Astrocyte of the spinal cord (primary cell): Measurements from ENCODE around the gene PLEKHH1.
"Not testable (repeated sequence)": the region's sequence is repeated elsewhere in the genome, so short reads cannot be mapped to it uniquely, and the experiment has no call there.

Source experiments
- DNase-seq: peaks from one replicate; pipeline ENCODE4 v3.0.0; 2011; ENCODE audit warnings: low read depth, low spot score
- H3K4me3 ChIP-seq: 2 replicates; pipeline ENCODE4 v1.5.1; 2011; ENCODE audit warnings: low read depth, mild to moderate bottlenecking, low read length, moderate library complexity
- in situ Hi-C: cut with HindIII; loops from 2 replicates; pipeline ENCODE4 v1.10.0; 2017; ENCODE audit warnings: low sequenced_read_pairs
- TF ChIP-seq, protein P1 (sequence below): IDR thresholded peaks from 2 replicates; pipeline ENCODE4 v1.5.1; 2012; ENCODE audit warnings: low read depth, mild to moderate bottlenecking, low read length, inconsistent platforms

PLEKHH1 gene

DNA sequence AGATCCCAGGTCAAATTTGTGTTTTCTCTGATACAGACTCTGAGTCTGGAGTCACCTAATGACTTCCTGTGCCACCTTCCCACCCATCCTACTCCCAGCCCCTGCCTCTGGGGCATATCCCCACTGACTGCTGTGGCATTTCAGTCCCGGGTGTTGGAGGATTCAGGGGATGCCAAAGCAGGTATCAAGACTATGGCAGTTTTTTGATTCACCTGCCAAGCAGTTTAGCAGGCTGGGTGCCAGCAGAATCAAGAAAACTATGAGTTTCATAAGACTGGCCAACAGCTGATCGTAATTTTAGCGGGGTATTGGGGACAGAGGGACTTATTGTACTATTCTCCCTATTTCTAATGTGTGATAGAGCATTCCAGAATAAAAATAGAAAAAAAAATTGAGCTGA lies 4.6 kb downstream of the PLEKHH1 start:
- in situ Hi-C loops = no loop called here
- TF ChIP-seq, protein P1, sequence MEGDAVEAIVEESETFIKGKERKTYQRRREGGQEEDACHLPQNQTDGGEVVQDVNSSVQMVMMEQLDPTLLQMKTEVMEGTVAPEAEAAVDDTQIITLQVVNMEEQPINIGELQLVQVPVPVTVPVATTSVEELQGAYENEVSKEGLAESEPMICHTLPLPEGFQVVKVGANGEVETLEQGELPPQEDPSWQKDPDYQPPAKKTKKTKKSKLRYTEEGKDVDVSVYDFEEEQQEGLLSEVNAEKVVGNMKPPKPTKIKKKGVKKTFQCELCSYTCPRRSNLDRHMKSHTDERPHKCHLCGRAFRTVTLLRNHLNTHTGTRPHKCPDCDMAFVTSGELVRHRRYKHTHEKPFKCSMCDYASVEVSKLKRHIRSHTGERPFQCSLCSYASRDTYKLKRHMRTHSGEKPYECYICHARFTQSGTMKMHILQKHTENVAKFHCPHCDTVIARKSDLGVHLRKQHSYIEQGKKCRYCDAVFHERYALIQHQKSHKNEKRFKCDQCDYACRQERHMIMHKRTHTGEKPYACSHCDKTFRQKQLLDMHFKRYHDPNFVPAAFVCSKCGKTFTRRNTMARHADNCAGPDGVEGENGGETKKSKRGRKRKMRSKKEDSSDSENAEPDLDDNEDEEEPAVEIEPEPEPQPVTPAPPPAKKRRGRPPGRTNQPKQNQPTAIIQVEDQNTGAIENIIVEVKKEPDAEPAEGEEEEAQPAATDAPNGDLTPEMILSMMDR = no peak
- no peak for DNase-seq
- no peak overlapping the region for H3K4me3 ChIP-seq

DNA sequence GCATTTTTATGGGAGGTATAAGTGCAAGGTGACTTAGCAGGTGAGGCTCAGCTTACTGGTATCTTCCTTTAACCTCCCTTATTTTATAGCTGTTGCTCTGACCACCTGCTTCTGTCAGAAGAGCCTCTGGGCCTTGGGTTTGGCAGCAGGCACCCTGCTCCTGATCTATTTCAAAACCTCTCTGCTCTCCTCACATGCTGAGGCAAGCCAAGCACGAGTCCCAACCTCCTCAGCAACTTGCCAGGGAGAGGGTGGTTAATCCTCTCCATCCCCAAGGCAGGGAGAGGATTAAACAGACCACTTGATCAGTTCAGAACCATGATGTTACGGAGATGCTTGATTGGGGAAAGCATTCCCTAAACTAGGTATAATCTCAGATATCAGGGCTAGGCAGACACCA lies 5.4 kb downstream of the PLEKHH1 start:
- no peak overlapping the region for H3K4me3 ChIP-seq
- TF ChIP-seq, protein P1 = no peak
- no peak for DNase-seq
- in situ Hi-C loops = no loop called here

DNA sequence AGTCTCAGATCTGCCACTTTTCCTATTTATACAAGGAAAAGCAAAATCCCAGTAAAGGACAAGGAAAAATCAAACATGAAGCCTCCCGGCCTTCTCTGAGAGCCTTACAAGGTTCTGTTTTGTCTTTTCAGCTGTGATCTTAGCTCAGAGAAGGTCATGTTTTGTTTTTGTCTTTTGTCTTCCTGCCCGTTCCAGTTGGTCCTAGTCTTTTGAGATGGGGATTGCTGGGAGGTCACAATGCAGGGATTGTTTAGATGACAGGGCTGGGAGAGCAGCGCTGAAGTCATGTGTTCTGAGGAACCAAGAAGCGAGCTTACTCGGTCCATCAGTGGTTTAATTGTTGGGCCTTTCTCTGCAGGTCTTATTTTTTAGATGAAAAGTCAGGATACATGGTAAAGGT lies 6.0 kb downstream of the PLEKHH1 start:
- in situ Hi-C loops = no loop called here
- H3K4me3 ChIP-seq = no peak overlapping the region
- DNase-seq = no peak
- TF ChIP-seq, protein P1 = no peak

DNA sequence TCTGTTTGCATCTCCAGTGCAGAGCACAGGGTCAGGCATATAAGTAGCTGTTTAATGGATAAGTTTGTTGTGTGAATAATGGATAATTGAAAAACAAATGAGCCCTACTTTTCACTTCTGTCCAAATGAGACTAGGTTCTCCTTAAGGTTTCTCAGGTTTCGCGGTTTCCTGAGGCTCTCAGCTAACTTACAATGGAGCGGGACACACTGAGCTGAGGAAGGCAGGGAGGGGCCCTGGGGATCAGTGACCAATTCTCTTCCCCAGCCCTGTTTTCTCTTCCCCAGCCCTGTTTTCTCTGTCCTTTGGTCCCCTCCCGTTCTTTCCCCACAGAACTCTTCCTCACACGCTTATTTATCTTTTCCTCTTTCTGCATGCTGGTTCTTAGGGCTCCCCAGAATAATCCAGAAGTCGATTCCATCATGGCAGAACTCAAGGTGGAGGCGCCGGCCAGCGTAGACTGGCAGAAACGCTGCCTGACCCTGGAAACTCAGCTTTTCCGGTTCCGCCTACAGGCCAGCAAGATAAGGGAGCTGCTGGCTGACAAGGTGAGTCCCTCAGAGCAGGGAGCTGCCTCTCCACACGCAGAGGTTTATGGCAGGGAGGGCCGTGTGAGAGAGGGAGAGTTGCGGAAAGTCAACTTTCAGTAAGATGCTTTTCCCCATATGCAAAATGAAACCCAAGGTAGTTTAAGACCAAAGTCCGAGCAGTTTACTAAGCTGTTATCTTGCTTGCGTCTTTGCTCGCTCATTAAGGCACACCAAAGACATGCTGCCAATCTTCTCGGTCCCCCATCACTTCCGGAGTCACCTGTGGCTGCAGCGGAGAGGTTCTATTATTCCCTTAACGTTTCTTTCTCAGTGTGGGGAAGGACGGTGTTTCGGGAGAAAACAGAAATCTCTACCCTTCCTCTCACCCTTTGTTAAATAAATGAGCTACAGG lies 8.6 kb downstream of the PLEKHH1 start:
- DNase-seq = no peak
- H3K4me3 ChIP-seq = no peak overlapping the region
- TF ChIP-seq, protein P1 = no peak
- in situ Hi-C loops = no loop called here

DNA sequence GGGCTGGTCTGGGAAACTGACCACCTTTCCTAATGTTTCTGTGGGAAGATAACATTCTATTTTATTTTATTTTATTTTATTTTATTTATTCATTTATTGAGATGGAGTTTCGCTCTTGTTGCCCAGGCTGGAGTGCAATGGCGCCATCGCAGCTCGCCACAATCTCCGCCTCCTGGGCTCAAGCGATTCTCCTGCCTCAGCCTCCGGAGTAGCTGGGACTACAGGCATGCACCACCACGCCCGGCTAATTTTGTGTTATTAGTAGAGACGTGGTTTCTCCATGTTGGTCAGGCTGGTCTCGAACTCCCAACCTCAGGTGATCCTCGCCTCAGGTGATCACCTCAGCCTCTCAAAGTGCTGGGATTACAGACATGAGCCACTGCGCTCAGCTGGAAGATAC lies 9.5 kb downstream of the PLEKHH1 start:
- in situ Hi-C loops, DNase-seq, H3K4me3 ChIP-seq: not testable (repeated sequence)

DNA sequence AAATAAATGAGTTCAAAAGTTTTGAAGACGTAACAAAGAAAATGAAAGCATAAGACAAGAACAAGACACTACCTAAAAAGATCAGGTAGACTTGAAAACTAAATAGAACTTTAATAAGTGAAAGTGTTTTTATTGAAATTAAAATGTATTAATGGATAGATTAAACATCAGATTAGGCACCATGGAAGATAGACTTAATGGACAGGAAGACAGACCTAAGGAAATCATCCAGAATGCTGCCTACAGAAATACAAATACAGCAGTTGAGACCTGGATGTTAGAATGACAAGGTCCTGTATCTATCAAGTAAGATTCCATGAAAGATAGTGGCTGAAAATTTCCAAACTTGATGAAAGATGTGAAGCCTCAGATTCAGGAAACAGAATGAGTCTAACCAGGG lies 11.5 kb downstream of the PLEKHH1 start:
- TF ChIP-seq, protein P1 = no peak
- no peak for DNase-seq
- H3K4me3 ChIP-seq = no peak overlapping the region
- in situ Hi-C loops = no loop called here

DNA sequence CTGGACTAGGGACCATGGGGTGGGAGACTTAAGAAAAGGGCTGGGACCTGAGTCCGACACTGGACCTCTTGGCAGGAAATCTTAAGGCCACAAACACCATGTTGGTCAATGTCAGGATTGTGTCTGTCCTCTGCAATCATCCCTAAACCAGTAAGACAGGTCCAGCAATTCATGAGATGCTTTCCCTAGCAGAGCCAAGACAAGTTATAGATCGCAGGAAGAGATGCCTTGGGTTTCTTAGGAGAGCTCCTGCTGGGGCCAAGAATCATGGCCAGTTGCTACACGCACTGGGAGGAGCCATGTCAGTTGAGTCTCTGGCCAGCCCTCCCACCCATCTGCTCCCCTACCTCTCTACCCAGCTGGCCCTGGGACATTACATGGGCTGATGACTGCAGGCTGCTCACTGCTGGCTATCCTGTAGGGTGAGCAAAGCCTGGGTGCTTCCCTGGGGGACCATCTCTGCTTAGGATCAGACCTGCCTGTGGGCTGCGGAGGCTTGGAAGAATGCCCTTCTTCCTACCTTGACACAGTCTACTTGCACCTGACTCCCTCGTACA lies 14.2 kb downstream of the PLEKHH1 start:
- TF ChIP-seq, protein P1 = no peak
- in situ Hi-C loops = no loop called here
- DNase-seq = no peak
- H3K4me3 ChIP-seq = no peak overlapping the region
